Spinal cord (tissue), 10 donors: ENCODE measurements around the gene CUEDC1. TPM values are rescaled to one million over a fixed set of nuclear protein-coding genes. Genes with fewer than 3 reads are reported as not detected.
A peak's percentile ranks its signal among the peaks of the same experiment; 100 is the strongest.

ENCODE experiments used
- DNase-seq, 6 donors: peaks; one replicate each; pipeline versions ENCODE4 v3.0.0 to v3.0.0-alpha.2; 2013 to 2015; ENCODE audit warnings: low spot score in 6 of 6, low read depth in 4 of 6
- H3K27ac ChIP-seq: one replicate; pipeline ENCODE4 v1.5.1; 2013; ENCODE audit warnings: low read depth, low read length, control low read depth
- H3K27me3 ChIP-seq: one replicate; pipeline ENCODE4 v1.6.1; 2013; ENCODE audit warnings: low read length; ENCODE audit not compliant: control insufficient read depth, insufficient read depth
- H3K36me3 ChIP-seq: one replicate; pipeline ENCODE4 v1.6.1; 2013; ENCODE audit warnings: low read length; ENCODE audit not compliant: control insufficient read depth, insufficient read depth
- H3K4me1 ChIP-seq: one replicate; pipeline ENCODE4 v1.6.1; 2013; ENCODE audit warnings: low read length; ENCODE audit not compliant: control insufficient read depth, insufficient read depth
- H3K4me3 ChIP-seq: one replicate; pipeline ENCODE4 v1.5.1; 2013; ENCODE audit warnings: low read depth, low read length, control low read depth
- H3K9me3 ChIP-seq: one replicate; pipeline ENCODE4 v1.6.1; 2013; ENCODE audit warnings: low read length; ENCODE audit not compliant: control insufficient read depth, insufficient read depth
- WGBS: methylation state at CpG from one replicate; pipeline ENCODE4 v1.1.5; 2013; ENCODE audit warnings: missing lambda C conversion rate; ENCODE audit not compliant: insufficient coverage; 5-methylcytosine and 5-hydroxymethylcytosine counted together
- polyA plus RNA-seq, 2 donors: library from polyadenylated mRNA; unstranded; fragments of 120-200 nt; gene quantifications; one replicate each; pipeline ENCODE4 v1.2.1, GENCODE V29; 2013; ENCODE audit not compliant: insufficient read length in 2 of 2
- total RNA-seq, 2 donors: library from RNA; depleted of rRNA in 1 of 2; stranded (reverse); fragments of 120-200 nt in 1 of 2; fragments of >200 nt in 1 of 2; gene quantifications; one replicate each; pipeline versions ENCODE4 v1.2.3 to v1.2.4, GENCODE V29; 2013 to 2014
- donor health status: healthy.

CUEDC1 gene
- total and polyA plus RNA-seq, 4 donors: 14.0 to 111 (median 63.8) TPM

DNA sequence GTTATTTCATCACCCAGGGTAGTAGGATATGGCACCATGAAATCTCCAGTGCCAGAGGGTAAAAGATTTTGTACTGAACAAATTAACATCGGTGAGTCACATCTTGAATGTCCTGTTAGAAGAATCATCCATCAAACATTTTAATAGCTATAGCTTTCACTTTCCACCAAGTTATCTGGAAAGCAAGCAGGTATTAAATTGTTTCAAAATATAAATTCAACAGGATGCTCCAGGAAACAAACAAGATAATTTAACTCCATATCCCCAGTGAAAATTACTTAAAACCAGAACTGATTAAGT, 30.4 kb upstream of the CUEDC1 start:
- H3K27ac ChIP-seq: peak overlapping the region; percentile 37
- no peaks in the 10 kb centered on the region for H3K27me3 ChIP-seq
- no peaks in the 10 kb centered on the region for H3K36me3 ChIP-seq
- no peak for DNase-seq
- no CpG with 5 or more reads among the region's 1 CpG for WGBS
- no peaks in the 10 kb centered on the region for H3K9me3 ChIP-seq
- peak overlapping the region; percentile 14 for H3K4me3 ChIP-seq
- peaks cover 14% of the 10 kb centered on the region for H3K4me1 ChIP-seq

DNA sequence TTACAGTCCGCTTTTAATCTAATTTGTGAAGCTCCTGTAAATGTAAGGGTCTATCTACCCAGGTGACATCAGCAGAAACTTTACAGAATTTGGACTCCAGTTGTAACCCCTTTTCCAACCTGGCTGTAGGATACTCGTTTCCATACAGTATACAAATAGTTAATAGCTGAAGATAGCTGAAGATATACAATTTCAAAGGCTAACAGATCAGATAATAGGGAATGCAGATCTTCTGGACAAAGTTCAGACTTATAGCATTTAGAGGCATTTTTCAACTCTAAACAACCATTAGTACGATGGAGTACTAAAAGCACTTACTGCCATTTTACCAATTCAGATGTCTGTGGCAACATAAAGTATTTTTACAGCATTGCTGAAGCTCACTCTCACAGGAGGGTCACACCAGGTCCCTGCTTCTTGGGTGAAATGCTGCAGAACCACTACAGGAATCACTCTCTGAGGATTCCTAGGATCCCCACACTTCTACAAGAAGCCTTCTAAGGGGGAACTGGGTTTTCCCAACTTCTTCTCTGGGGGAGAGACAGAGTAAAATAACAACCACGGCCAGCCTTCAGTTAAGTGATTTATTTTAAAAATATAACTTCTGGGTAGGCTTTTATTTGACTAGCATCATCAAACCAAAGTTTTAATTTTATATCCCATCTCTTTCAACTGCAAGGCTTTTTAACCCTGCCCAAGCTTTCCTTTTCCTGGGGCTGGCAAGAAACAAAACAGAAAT, 29.9 kb upstream of the CUEDC1 start:
- H3K4me3 ChIP-seq: peak overlapping the region; percentile 14
- no peak for DNase-seq
- H3K4me1 ChIP-seq: peaks cover 14% of the 10 kb centered on the region
- no CpG with 5 or more reads among the region's 4 CpGs for WGBS
- H3K36me3 ChIP-seq: no peaks in the 10 kb centered on the region
- no peaks in the 10 kb centered on the region for H3K9me3 ChIP-seq
- peak overlapping the region; percentile 37 for H3K27ac ChIP-seq
- H3K27me3 ChIP-seq: no peaks in the 10 kb centered on the region

GRCh38 chr17:57984261-57984890, 29.2 kb upstream of the CUEDC1 start:
- no peak overlapping the region for H3K4me3 ChIP-seq
- WGBS: 10% methylated on average over 1 of the region's 4 CpGs
- H3K9me3 ChIP-seq: no peaks in the 10 kb centered on the region
- H3K27ac ChIP-seq: peak overlapping the region; percentile 37
- H3K36me3 ChIP-seq: peaks cover 4% of the 10 kb centered on the region
- H3K27me3 ChIP-seq: no peaks in the 10 kb centered on the region
- peaks cover 14% of the 10 kb centered on the region for H3K4me1 ChIP-seq
- DNase-seq: no peak

DNA sequence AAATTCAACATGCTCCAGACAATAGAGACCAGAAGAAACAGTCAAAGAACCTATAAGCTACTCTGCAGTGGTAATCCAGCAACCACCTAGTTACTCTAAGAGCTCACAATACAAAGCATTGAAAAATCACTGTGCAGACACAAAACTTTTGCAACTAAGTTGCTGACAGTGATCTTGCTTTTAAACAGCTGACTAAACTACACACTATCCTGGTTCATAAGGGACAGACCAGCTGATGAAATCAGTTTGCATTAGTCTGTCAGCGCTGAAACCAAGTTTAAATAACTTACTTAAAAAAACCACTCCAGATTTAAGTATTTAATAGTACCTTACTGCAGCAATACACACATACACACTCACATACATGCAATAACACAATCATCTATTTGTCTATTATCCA, 28.2 kb upstream of the CUEDC1 start:
- no peak overlapping the region for H3K27ac ChIP-seq
- H3K27me3 ChIP-seq: no peaks in the 10 kb centered on the region
- H3K4me1 ChIP-seq: peaks cover 7% of the 10 kb centered on the region
- no peak overlapping the region for H3K4me3 ChIP-seq
- no peaks in the 10 kb centered on the region for H3K9me3 ChIP-seq
- WGBS: no CpG with 5 or more reads among the region's 1 CpG
- peaks cover 11% of the 10 kb centered on the region for H3K36me3 ChIP-seq
- no peak for DNase-seq

DNA sequence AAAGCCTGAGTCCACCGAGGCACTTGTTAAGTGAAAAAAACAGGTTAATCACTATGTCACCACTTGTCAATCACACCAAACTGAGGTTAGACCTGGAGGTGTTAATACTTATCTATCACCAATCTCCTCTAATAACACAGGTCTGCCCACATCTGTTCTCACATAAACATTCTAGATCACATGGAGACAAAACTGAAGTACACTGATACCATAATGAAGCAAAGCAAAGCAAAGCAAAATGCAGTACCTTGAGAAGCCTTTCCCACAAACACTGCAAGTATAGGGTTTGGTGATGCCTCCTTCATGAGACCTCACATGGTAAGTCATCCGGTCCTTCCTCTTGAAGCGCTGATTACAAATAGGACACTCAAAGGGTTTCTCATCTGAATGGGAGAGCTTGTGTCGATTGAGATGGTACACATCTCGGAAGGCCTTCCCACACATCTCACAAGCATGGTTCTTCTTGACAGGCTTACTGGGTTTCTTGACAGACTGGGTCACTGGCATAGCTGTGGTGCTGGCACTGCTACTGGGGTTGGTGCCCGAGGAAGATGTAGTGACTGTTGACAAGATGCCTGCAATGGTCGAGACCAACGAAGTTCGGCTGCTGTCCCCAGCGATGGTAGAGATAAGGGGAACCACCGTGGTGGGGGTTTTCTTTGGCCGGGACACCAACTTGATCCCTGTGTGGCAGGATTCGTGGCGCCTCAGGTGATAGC, 27.4 kb upstream of the CUEDC1 start:
- no peak overlapping the region for H3K27ac ChIP-seq
- 81% methylated on average over 10 of the region's 14 CpGs for WGBS
- H3K9me3 ChIP-seq: no peaks in the 10 kb centered on the region
- DNase-seq: no peak
- no peaks in the 10 kb centered on the region for H3K27me3 ChIP-seq
- H3K4me3 ChIP-seq: no peak overlapping the region
- H3K36me3 ChIP-seq: peaks cover 17% of the 10 kb centered on the region
- H3K4me1 ChIP-seq: peaks cover 6% of the 10 kb centered on the region

GRCh38 chr17:57980522-57980921, 25.3 kb upstream of the CUEDC1 start:
- H3K4me3 ChIP-seq: no peak overlapping the region
- peaks cover 34% of the 10 kb centered on the region for H3K36me3 ChIP-seq
- no peak for DNase-seq

DNA sequence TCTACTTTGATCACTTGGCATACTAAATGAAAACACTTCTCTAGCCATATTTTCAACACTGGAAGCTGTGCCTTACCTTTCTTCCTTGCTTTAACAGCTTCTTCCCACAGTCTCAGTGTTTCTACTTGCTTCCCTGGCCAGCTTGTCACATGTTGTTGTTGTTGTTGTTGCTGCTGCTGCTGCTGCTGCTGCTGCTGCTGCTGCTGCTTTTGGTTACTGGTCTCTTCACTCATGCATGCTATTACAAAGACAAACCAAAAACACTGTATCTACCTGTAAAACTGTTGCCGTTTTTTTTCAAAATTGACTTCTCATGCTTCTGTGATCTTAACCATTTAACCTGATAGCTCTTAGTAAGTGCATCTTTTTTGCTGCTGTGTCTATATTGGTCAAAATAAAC, 23.9 kb upstream of the CUEDC1 start:
- no peaks in the 10 kb centered on the region for H3K27me3 ChIP-seq
- peaks cover 43% of the 10 kb centered on the region for H3K36me3 ChIP-seq
- H3K4me1 ChIP-seq: peaks cover 6% of the 10 kb centered on the region
- no peak overlapping the region for H3K4me3 ChIP-seq
- H3K27ac ChIP-seq: no peak overlapping the region
- no CpG with 5 or more reads among the region's 1 CpG for WGBS
- no peaks in the 10 kb centered on the region for H3K9me3 ChIP-seq
- DNase-seq: no peak

More at GRCh38 chr17:57980522-57980921, 25.3 kb upstream of the CUEDC1 start:
- WGBS: no CpG with 5 or more reads among the region's 4 CpGs
- Histone ChIP-seq H3K4me1 (peaks cover 6% of the 10 kb centered on the region), H3K27ac (no peak overlapping the region), H3K27me3 (no peaks in the 10 kb centered on the region), H3K9me3 (no peaks in the 10 kb centered on the region)

GRCh38 chr17:57976594-57976993, 21.4 kb upstream of the CUEDC1 start:
- 85% methylated on average over 1 of the region's 3 CpGs for WGBS
- Histone ChIP-seq H3K9me3 (no peaks in the 10 kb centered on the region), H3K36me3 (peaks cover 43% of the 10 kb centered on the region), H3K27ac (no peak overlapping the region), H3K4me1 (no peaks in the 10 kb centered on the region), H3K4me3 (no peak overlapping the region), H3K27me3 (no peaks in the 10 kb centered on the region)
- no peak for DNase-seq

DNA sequence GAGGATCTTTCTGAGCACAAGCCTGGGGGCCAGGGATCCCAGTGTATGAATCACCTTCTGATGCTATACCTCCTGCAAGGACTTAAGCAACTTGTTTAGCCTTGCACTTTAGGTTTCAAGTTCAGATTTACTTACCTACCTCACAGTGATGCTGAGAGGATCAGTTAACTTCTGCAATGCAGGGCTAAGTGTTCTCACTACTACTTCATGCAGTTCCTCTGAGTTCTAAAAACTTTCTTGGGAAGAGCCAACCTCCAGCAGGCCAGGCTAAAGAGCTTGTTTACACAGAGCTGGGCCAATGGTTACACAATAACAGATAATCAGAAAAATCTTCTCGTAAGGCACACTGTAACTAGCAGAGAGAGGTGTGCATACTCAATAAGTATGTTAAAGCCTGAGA, 19.8 kb upstream of the CUEDC1 start:
- Histone ChIP-seq H3K27me3 (no peaks in the 10 kb centered on the region), H3K27ac (no peak overlapping the region), H3K9me3 (no peaks in the 10 kb centered on the region), H3K36me3 (peaks cover 43% of the 10 kb centered on the region), H3K4me3 (no peak overlapping the region), H3K4me1 (peaks cover 3% of the 10 kb centered on the region)
- no peak for DNase-seq
- WGBS: no CpG with 5 or more reads among the region's 1 CpG
